RWPE1 (cell line): ENCODE results near the gene PATJ.
"Not testable (repeated sequence)": the region's sequence is repeated elsewhere in the genome, so short reads cannot be mapped to it uniquely, and the experiment has no call there.

ENCODE experiments used
- CTCF ChIA-PET: fragments of 350-600 bp; sonication (Branson Sonifier 250); formaldehyde crosslinking; extraction: SDS; loops from one replicate; lab custom pipeline; 2021; lab: Yijun Ruan, JAX
- POLR2A ChIA-PET: fragments of 400-600 bp; formaldehyde crosslinking; extraction: SDS; loops from one replicate; lab custom pipeline; 2020; ENCODE audit warnings: antibody characterized with exemption; ENCODE audit not compliant: low non-redundant PET; lab: Yijun Ruan, JAX
- DNase-seq: peaks from one replicate; pipeline ENCODE4 v3.0.0; 2012; ENCODE audit warnings: low spot score
- H3K27ac ChIP-seq: fragments of 450-650 bp; 2 replicates; pipeline ENCODE4 v1.5.1; 2017
- TF ChIP-seq, protein P1 (sequence below): fragments of 450-650 bp; conservative IDR thresholded peaks from 2 replicates; pipeline ENCODE4 v1.5.1; 2017; ENCODE audit warnings: low read depth, mild to moderate bottlenecking

Gene PATJ

DNA sequence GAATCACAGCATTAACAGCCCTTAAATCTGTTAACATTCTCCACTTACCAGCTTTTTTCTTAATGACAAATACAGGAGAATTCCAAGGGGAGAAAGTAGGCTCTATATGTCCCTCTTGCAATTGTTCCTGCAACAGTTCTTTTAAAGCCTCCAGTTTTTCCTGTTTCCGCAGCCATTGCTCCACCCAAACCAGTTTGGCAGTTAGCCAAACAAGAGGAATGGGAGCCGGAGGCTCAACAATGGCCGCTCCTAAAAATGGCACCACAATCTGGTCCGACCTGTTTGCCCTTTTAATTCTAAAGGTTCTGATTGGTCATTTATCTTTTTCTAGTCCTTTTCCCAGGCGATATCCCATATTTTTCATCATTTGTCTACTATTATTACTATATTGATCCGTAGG lies 438.4 kb downstream of the PATJ start:
- H3K27ac ChIP-seq: no peak overlapping the region
- POLR2A ChIA-PET: no interaction called here
- CTCF ChIA-PET: no interaction called here
- TF ChIP-seq, protein P1, sequence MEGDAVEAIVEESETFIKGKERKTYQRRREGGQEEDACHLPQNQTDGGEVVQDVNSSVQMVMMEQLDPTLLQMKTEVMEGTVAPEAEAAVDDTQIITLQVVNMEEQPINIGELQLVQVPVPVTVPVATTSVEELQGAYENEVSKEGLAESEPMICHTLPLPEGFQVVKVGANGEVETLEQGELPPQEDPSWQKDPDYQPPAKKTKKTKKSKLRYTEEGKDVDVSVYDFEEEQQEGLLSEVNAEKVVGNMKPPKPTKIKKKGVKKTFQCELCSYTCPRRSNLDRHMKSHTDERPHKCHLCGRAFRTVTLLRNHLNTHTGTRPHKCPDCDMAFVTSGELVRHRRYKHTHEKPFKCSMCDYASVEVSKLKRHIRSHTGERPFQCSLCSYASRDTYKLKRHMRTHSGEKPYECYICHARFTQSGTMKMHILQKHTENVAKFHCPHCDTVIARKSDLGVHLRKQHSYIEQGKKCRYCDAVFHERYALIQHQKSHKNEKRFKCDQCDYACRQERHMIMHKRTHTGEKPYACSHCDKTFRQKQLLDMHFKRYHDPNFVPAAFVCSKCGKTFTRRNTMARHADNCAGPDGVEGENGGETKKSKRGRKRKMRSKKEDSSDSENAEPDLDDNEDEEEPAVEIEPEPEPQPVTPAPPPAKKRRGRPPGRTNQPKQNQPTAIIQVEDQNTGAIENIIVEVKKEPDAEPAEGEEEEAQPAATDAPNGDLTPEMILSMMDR: no peak
- no peak for DNase-seq

DNA sequence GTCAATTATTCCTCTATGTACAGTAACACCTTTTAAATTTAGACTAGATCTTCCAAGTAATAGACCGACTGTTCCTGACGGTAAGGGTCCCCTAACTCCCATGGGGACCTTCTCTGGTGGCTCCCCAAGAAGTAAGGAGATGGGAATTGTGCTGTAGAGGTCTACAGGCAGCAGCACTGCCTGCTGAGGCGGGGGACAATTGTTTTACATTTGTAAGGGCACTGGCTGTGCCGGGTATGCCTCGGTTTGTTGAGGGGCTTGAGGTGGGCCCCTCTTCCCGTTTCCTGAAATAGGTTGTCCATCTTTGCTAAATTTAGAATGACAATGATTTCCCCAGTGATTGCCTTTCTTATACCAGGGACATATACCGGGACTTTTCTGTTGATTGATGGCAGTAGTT lies 439.3 kb downstream of the PATJ start:
- H3K27ac ChIP-seq: no peak overlapping the region
- CTCF ChIA-PET: interaction anchor here (0.6 to 0.7 kb wide), 2 partner anchors 213 to 223 kb away, joined by 3 read pairs; no protein-coding TSS in a partner anchor
- no peak for DNase-seq
- POLR2A ChIA-PET: no interaction called here
- TF ChIP-seq, protein P1: no peak

DNA sequence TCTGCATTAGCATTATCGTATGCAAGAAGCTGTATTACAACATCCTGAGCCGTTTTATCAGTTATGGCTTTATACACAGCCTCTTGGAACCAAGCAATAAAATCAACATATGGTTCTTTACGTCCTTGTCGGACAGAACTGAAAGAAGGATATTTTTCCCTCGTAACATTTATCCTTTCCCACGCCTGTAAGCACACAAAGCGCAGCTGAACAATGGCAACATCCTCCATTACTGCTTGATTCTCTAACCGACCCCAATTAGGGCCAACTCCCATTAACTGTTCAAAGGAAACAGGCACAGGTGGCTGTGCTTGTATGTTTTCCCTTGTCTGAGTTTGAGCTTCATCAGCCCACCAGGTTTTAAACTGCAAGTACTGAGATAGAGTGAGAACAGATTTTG lies 439.9 kb downstream of the PATJ start:
- DNase-seq, H3K27ac ChIP-seq, CTCF ChIA-PET, POLR2A ChIA-PET: not testable (repeated sequence)

DNA sequence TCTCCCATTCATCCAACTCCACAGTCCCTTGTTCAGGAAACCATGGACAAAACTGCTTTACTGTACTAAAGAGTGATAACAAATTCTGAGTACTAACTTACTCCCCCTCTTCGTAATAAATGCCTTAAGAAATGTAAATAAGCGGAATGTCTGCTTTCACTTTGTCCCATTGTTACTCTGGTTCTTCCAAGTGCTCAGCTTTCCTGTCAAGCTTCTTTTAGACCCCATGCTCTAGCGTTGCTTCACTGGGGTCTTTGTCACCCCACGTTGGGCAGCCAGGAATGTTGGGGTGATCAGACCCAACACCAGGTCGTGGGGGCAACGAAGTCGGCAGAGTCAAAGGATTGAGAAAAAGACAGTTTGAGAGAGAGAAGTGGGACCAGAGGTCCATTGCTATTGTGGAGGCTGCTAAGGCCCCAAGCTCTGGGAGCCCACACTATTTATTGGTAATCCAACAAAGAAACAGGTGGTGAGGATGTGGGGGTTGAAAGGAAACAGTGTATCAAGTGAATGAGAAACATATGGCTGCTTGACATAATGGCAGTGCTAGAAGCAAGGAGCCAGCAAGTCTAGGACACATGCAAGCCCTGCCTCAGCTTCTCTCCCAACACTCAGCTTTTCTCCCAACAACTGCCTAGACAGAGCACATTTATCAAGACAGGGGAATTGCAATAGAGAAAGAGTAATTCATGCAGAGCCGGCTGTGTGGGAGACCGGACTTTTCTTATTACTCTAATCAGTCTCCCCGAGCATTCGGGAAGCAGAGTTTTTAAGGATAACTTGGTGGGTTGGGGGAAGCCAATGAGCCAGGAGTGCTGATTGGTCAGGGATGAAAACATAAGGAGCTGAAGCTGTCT lies 441.1 kb downstream of the PATJ start:
- ChIA-PET POLR2A (interaction anchor here (0.6 kb wide), 1 partner anchor 16 kb away, joined by 3 read pairs; no protein-coding TSS in a partner anchor), CTCF (interaction anchor here (0.6 to 1.1 kb wide), 3 partner anchors 8 to 101 kb away, joined by 3 read pairs; no protein-coding TSS in a partner anchor)
- DNase-seq, H3K27ac ChIP-seq: not testable (repeated sequence)

DNA sequence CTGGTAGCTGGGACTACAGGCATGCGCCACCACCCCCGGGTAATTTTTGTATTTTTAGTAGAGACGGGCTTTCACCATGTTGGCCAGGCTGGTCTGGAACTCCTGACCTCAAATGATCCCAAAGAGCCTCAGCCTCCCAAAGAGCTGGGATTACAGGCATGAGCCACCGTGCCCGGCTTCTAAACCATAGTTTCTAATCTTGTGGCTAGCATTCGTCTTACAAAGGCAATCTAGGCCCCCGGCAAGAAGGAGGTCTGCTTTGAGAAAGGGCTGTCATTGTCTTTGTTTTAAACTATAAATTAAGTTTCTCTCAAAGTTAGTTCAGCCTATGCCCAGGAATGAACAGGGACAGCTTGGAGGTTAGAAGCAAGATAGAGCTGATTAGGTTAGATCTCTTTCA lies 442.1 kb downstream of the PATJ start:
- no peak overlapping the region for H3K27ac ChIP-seq
- TF ChIP-seq, protein P1: no peak
- CTCF ChIA-PET: interaction anchor here (0.7 to 1.1 kb wide), 2 partner anchors 9 to 100 kb away, joined by 3 read pairs; no protein-coding TSS in a partner anchor
- DNase-seq: no peak
- POLR2A ChIA-PET: interaction anchor here (0.6 kb wide), 1 partner anchor 17 kb away, joined by 3 read pairs; no protein-coding TSS in a partner anchor

DNA sequence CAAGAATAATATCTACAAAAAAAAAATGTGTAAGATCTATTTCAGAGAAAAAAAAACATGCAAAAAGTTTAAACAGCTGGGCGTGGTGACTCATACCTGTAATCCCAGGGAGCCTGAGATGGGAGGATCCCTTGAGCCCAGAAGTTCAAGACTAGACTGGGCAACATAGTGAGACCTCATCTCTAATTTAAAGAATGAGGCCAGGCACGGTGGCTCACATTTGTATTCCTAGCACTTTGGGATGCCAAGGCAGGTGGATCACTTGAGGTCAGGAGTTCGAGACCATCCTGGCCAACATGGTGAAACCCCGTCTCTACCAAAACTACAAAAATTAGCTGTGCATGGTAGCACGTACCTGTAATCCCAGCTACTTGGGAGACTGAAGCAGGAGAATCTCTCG lies 443.0 kb downstream of the PATJ start:
- CTCF ChIA-PET: interaction anchor here (0.6 kb wide), 2 partner anchors 7 to 16 kb away, joined by 3 to 5 read pairs; no protein-coding TSS in a partner anchor
- DNase-seq, POLR2A ChIA-PET, H3K27ac ChIP-seq: not testable (repeated sequence)

DNA sequence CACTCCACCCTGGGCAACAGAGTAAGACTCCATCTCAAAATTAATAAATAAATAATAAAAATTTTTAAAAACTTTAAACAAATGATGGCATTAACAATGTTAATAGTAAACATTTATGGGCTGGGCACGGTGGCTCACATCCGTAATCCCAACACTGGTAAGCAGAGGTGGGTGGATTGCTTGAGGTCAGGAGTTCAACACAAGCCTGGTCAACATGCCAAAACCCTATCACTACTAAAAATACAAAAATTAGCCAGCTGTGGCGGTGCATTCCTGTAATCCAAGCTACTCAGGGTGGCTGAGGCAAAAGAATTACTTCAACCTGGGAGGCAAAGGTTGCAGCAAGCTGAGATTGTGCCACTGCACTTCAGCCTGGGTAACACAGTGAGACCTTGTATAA lies 443.4 kb downstream of the PATJ start:
- no peak overlapping the region for H3K27ac ChIP-seq
- CTCF ChIA-PET: interaction anchor here (0.6 to 0.7 kb wide), 2 partner anchors 16 to 429 kb away, joined by 3 to 5 read pairs; no protein-coding TSS in a partner anchor
- TF ChIP-seq, protein P1: no peak
- no peak for DNase-seq
- POLR2A ChIA-PET: no interaction called here

DNA sequence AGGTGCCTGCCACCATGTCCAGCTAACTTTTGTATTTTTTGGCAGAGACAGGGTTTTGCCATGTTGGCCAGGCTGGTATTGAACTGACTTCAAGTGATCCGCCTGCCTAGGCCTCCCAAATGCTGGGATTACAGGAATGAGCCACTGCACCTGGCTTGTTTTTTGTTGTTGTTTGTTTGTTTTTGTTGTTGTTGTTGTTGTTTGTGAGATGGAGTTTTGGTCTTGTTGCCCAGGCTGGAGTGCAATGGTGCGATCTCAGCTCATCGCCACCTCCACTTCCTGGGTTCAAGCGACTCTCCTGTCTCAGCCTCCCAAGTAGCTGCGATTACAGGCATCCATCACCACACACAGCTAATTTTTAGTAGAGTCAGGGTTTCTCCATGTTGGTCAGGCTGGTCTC lies 445.3 kb downstream of the PATJ start:
- ChIA-PET CTCF (interaction anchor here (0.7 kb wide), 1 partner anchor 12 kb away, joined by 5 read pairs; no protein-coding TSS in a partner anchor), POLR2A (no interaction called here)
- no peak overlapping the region for H3K27ac ChIP-seq
- TF ChIP-seq, protein P1: no peak
- DNase-seq: no peak
